ENCODE measurements around the gene DNAJC10. TPM values are rescaled to one million over a fixed set of nuclear protein-coding genes. Genes with fewer than 3 reads are reported as not detected.
"Not testable (repeated sequence)": the region's sequence is repeated elsewhere in the genome, so short reads cannot be mapped to it uniquely, and the experiment has no call there.

The DNAJC10 gene
- total RNA-seq, 1 donor from 2014 or later: 132 TPM

DNA sequence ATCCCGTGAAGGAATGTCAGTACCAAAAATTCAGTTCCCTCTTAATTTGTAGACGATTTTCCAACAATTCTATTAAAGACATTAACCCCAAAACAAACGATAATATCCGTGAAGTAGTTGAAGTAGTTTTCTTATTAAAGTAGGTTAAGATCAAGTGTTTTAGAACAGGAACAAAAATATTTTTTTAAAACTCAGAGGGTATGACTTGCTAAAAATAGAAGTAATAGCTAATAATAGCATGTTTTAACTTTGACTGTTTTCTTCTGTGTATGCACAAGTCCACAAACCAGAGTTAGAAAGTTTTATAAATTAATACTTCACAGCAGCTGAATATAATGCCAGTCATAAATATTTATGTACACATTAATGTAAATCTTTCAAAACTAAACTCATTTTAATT is 2.4 kb downstream of the DNAJC10 start:
- intact Hi-C loops (cut with micrococcal nuclease): loop anchor here (5.0 kb wide), 5 partner anchors 359 to 1741 kb away; partner anchors contain the start of genes DUSP19 and ITGA4
- POLR2A ChIA-PET: interaction anchor here (1.0 to 2.1 kb wide), 2 partner anchors 14 to 52 kb away, joined by 6 to 7 read pairs; no protein-coding TSS in a partner anchor
- peak overlapping the region; percentile 70 for H3K4me3 Mint-ChIP-seq

DNA sequence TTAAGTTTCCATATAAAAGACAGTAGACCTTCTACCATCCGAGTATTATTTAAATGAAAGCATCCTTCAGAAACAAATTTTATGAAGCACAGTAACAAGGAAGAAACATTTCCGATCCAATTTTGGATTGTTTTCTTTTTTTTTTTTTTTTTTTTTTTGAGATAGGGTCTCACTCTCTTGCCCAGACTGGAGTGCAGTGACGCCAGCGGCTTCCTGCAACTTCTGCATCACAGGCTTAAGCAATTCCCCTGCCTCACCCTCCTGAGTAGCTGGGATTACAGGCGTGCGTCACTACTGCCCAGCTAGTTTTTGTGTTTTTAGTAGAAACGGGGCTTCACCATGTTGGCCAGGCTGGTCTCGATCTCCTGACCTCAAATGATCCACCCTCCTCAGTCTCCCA is 3.1 kb downstream of the DNAJC10 start:
- DNase-seq; H3K9me3 Mint-ChIP-seq; ATAC-seq (ENCODE audit: low read depth); H3K27me3 Mint-ChIP-seq; H3K4me1 Mint-ChIP-seq: not testable (repeated sequence)
- POLR2A ChIA-PET: interaction anchor here (1.0 to 1.7 kb wide), 3 partner anchors 9 to 52 kb away, joined by 4 to 7 read pairs (median 4); no protein-coding TSS in a partner anchor
- CTCF ChIA-PET: interaction anchor here (1.2 kb wide), 1 partner anchor 52 kb away, joined by 5 read pairs; no protein-coding TSS in a partner anchor
- intact Hi-C loops (cut with micrococcal nuclease): loop anchor here (5.0 kb wide), 5 partner anchors 358 to 1742 kb away; partner anchors contain the start of genes DUSP19 and ITGA4
- Mint-ChIP-seq H3K4me3 (peak overlapping the region; percentile 48), H3K27ac (peak overlapping the region; percentile 46), H3K36me3 (ENCODE audit: low read depth) (peaks cover 29% of the 10 kb centered on the region)

More for the DNA sequence above, 2.4 kb downstream of the DNAJC10 start:
- Mint-ChIP-seq H3K27ac (no peak overlapping the region), H3K9me3 (no peaks in the 10 kb centered on the region), H3K36me3 (ENCODE audit: low read depth) (peaks cover 23% of the 10 kb centered on the region), H3K4me1 (peaks cover 10% of the 10 kb centered on the region), H3K27me3 (no peaks in the 10 kb centered on the region)
- DNase-seq (no peak), ATAC-seq (ENCODE audit: low read depth) (no peak)
- TF ChIP-seq, protein P1, sequence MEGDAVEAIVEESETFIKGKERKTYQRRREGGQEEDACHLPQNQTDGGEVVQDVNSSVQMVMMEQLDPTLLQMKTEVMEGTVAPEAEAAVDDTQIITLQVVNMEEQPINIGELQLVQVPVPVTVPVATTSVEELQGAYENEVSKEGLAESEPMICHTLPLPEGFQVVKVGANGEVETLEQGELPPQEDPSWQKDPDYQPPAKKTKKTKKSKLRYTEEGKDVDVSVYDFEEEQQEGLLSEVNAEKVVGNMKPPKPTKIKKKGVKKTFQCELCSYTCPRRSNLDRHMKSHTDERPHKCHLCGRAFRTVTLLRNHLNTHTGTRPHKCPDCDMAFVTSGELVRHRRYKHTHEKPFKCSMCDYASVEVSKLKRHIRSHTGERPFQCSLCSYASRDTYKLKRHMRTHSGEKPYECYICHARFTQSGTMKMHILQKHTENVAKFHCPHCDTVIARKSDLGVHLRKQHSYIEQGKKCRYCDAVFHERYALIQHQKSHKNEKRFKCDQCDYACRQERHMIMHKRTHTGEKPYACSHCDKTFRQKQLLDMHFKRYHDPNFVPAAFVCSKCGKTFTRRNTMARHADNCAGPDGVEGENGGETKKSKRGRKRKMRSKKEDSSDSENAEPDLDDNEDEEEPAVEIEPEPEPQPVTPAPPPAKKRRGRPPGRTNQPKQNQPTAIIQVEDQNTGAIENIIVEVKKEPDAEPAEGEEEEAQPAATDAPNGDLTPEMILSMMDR (IDR thresholded peaks at IDR 0.05): no peak
- CTCF ChIA-PET: interaction anchor here (2.4 kb wide), 1 partner anchor 52 kb away, joined by 16 read pairs; no protein-coding TSS in a partner anchor

DNA sequence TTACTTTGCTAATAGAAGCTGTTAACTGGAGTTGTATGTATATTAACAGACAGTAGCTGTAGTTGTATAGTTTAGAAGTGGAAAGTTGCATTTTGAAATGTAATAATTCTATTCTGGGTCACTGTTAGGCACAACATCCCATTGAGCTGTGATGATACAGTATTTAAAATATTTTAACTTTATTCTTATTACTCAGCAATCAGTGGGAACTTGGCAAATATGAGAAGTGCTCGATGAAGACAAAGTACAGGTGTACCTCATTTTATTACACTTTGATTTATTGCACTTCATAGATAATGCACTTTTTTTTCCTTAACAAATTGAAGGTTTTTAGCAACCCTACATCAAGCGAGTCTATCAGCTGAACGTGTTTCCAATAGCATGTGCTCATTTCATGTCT is 8.6 kb downstream of the DNAJC10 start:
- H3K9me3 Mint-ChIP-seq: no peaks in the 10 kb centered on the region
- intact Hi-C loops (cut with micrococcal nuclease): loop anchor here (1.0 to 5.0 kb wide), 2 partner anchors 7 to 38 kb away; no protein-coding TSS in a partner anchor
- no peak overlapping the region for H3K27ac Mint-ChIP-seq
- TF ChIP-seq, protein P1 (IDR thresholded peaks at IDR 0.05): no peak
- H3K27me3 Mint-ChIP-seq: no peaks in the 10 kb centered on the region
- H3K36me3 Mint-ChIP-seq (ENCODE audit: low read depth): peaks cover 58% of the 10 kb centered on the region
- DNase-seq: no peak
- ChIA-PET POLR2A (interaction anchor here (1.6 kb wide), 1 partner anchor 9 kb away, joined by 6 read pairs; no protein-coding TSS in a partner anchor), CTCF (interaction anchor here (1.2 kb wide), 1 partner anchor 18 kb away, joined by 3 read pairs; no protein-coding TSS in a partner anchor)
- H3K4me3 Mint-ChIP-seq: no peak overlapping the region
- peaks cover 24% of the 10 kb centered on the region for H3K4me1 Mint-ChIP-seq
- ATAC-seq (ENCODE audit: low read depth): no peak

DNA sequence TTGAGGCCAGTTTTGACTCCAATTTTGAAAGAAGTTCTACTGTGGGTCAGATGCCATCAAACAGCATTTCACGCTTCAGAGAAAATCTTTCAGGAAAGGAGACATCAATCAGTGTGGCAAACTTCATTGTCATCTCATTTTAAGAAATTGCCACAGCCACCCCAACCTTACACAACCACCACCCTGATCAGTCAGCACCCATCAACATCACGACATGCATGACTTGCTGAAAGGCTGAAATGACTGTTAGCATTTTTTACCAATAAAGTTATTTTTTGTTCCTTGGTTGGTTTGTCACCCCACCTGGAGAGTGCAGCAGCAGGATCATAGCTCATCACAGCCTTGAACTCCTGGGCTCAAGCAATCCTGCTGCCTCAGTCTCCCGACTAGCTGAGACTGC is 10.4 kb downstream of the DNAJC10 start:
- TF ChIP-seq, protein P1 (IDR thresholded peaks at IDR 0.05): no peak
- DNase-seq (no peak), ATAC-seq (ENCODE audit: low read depth) (peak; percentile 18)
- Mint-ChIP-seq H3K4me1 (peaks cover 19% of the 10 kb centered on the region), H3K27ac (no peak overlapping the region), H3K36me3 (ENCODE audit: low read depth) (peaks cover 67% of the 10 kb centered on the region), H3K27me3 (no peaks in the 10 kb centered on the region), H3K9me3 (no peaks in the 10 kb centered on the region), H3K4me3 (no peak overlapping the region)
- POLR2A ChIA-PET: interaction anchor here (0.6 to 1.0 kb wide), 2 partner anchors 11 to 318 kb away, joined by 3 to 10 read pairs; no protein-coding TSS in a partner anchor
- CTCF ChIA-PET: no interaction called here
- intact Hi-C loops (cut with micrococcal nuclease): loop anchor here (5.0 kb wide), 1 partner anchor 36 kb away; no protein-coding TSS in a partner anchor

DNA sequence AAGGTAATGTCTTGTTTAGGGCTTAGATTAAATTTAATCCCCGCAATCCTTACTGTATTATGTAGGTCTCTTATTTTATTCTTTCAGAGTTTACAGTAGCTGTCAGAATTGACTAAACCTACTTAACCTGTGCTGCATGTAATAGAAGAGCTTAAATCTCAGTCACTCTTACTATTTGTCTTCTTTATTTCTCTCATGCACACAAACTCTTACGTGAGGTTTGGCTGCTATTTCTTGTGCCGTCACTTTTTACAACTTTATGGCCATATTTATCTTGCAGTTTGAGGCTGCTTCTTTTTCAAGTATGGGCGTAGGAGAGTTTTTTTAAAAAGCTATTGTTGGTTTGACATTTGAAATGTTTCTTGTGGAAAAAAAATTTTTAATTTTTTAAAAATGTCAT is 12.0 kb downstream of the DNAJC10 start:
- CTCF ChIA-PET: interaction anchor here (1.3 kb wide), 1 partner anchor 62 kb away, joined by 3 read pairs; no protein-coding TSS in a partner anchor
- Mint-ChIP-seq H3K9me3 (no peaks in the 10 kb centered on the region), H3K27ac (no peak overlapping the region), H3K4me3 (no peak overlapping the region), H3K36me3 (ENCODE audit: low read depth) (peaks cover 79% of the 10 kb centered on the region), H3K27me3 (no peaks in the 10 kb centered on the region), H3K4me1 (peaks cover 27% of the 10 kb centered on the region)
- ATAC-seq (ENCODE audit: low read depth) (no peak), DNase-seq (no peak)
- intact Hi-C loops (cut with micrococcal nuclease): loop anchor here (5.0 kb wide), 1 partner anchor 34 kb away; no protein-coding TSS in a partner anchor
- TF ChIP-seq, protein P1 (IDR thresholded peaks at IDR 0.05): no peak
- POLR2A ChIA-PET: interaction anchor here (1.4 to 2.1 kb wide), 2 partner anchors 8 to 11 kb away, joined by 4 to 12 read pairs; partner anchors contain the start of gene DNAJC10
